Cardiac muscle cell (in vitro differentiated cells and primary cell): ENCODE results near the gene SQSTM1. TPM values are rescaled to one million over a fixed set of nuclear protein-coding genes. Genes with fewer than 3 reads are reported as not detected.
A peak's percentile ranks its signal among the peaks of the same experiment; 100 is the strongest.

Experiments
- DNase-seq, 2 donors: peaks; one replicate each; pipeline versions ENCODE4 v3.0.0 to v3.0.0-alpha.2; 2010 to 2017; ENCODE audit warnings: low read depth in 1 of 2, low spot score in 1 of 2
- H3K27ac ChIP-seq: fragments of 200-600 bp; sonication (generic); 2 replicates; pipeline ENCODE4 v1.5.1; 2016
- H3K27me3 ChIP-seq: fragments of 200-600 bp; sonication (generic); 2 replicates; pipeline ENCODE4 v1.6.0; 2016; ENCODE audit warnings: control low read depth
- H3K36me3 ChIP-seq: fragments of 200-600 bp; sonication (generic); 2 replicates; pipeline ENCODE4 v1.5.1; 2016; ENCODE audit warnings: control low read depth
- H3K4me1 ChIP-seq: fragments of 200-600 bp; sonication (generic); 2 replicates; pipeline ENCODE4 v1.8.1; 2017; ENCODE audit warnings: low read depth, mild to moderate bottlenecking, mixed run types
- H3K4me3 ChIP-seq: fragments of 200-600 bp; sonication (generic); 2 replicates; pipeline ENCODE4 v1.5.1; 2016; ENCODE audit warnings: mild to moderate bottlenecking
- H3K9me3 ChIP-seq: fragments of 200-600 bp; sonication (generic); 2 replicates; pipeline ENCODE4 v1.5.1; 2017; ENCODE audit warnings: low read depth, mild to moderate bottlenecking, control low read depth
- CTCF ChIP-seq: IDR thresholded peaks from 2 replicates; pipeline ENCODE4 v1.5.1; 2012; ENCODE audit warnings: low read depth, mild to moderate bottlenecking, low read length
- polyA plus RNA-seq: library from polyadenylated mRNA; unstranded; fragments of >200 nt; fragmentation: Nextera tagmentation; extraction: Ambion mirVana; gene quantifications from 2 replicates; pipeline ENCODE4 v1.2.1, GENCODE V29; 2016
- total RNA-seq: library from RNA; depleted of rRNA; stranded (reverse); fragments of >200 nt; gene quantifications from 2 replicates; pipeline ENCODE4 v1.2.3, GENCODE V29; 2016

The SQSTM1 gene
- total and polyA plus RNA-seq, 2 experiments from 2014 or later: 110 to 144 TPM

- no peaks in the 10 kb centered on the region for H3K9me3 ChIP-seq
- H3K27ac ChIP-seq: no peak overlapping the region
- H3K27me3 ChIP-seq: no peaks in the 10 kb centered on the region
- H3K36me3 ChIP-seq: peaks cover 29% of the 10 kb centered on the region
- no peak for DNase-seq
- H3K4me1 ChIP-seq: peaks cover 23% of the 10 kb centered on the region
- no peak overlapping the region for H3K4me3 ChIP-seq
- no peak for TF ChIP-seq CTCF
These were observed 1.8 kb downstream of the SQSTM1 start for GRCh38 chr5:179822444-179822990.

GRCh38 chr5:179823937-179824744, 3.4 kb downstream of the SQSTM1 start:
- TF ChIP-seq CTCF: no peak
- Histone ChIP-seq H3K27me3 (no peaks in the 10 kb centered on the region), H3K27ac (no peak overlapping the region), H3K4me1 (peaks cover 16% of the 10 kb centered on the region), H3K4me3 (no peak overlapping the region), H3K36me3 (peaks cover 41% of the 10 kb centered on the region), H3K9me3 (no peaks in the 10 kb centered on the region)
- no peak for DNase-seq

- H3K4me1 ChIP-seq: peaks cover 13% of the 10 kb centered on the region
- no peak for TF ChIP-seq CTCF
- H3K36me3 ChIP-seq: peaks cover 42% of the 10 kb centered on the region
- no peaks in the 10 kb centered on the region for H3K9me3 ChIP-seq
- H3K27me3 ChIP-seq: no peaks in the 10 kb centered on the region
- no peak for DNase-seq
- H3K27ac ChIP-seq: no peak overlapping the region
- H3K4me3 ChIP-seq: no peak overlapping the region
These were observed 4.0 kb downstream of the SQSTM1 start for GRCh38 chr5:179824745-179825112.

- TF ChIP-seq CTCF: no peak
- no peak overlapping the region for H3K27ac ChIP-seq
- H3K36me3 ChIP-seq: peaks cover 47% of the 10 kb centered on the region
- H3K4me3 ChIP-seq: no peak overlapping the region
- H3K27me3 ChIP-seq: no peaks in the 10 kb centered on the region
- H3K9me3 ChIP-seq: no peaks in the 10 kb centered on the region
- no peak for DNase-seq
- peaks cover 8% of the 10 kb centered on the region for H3K4me1 ChIP-seq
These were observed 5.0 kb downstream of the SQSTM1 start for GRCh38 chr5:179825655-179826182.

- DNase-seq: no peak
- H3K4me1 ChIP-seq: no peaks in the 10 kb centered on the region
- H3K27me3 ChIP-seq: no peaks in the 10 kb centered on the region
- H3K9me3 ChIP-seq: no peaks in the 10 kb centered on the region
- H3K4me3 ChIP-seq: no peak overlapping the region
- no peak for TF ChIP-seq CTCF
- H3K27ac ChIP-seq: peak overlapping the region; percentile 6
- peaks cover 56% of the 10 kb centered on the region for H3K36me3 ChIP-seq
These were observed 7.0 kb downstream of the SQSTM1 start for GRCh38 chr5:179827680-179828079.
